Measurements from ENCODE around the gene ZNF136. TPM values are rescaled to one million over a fixed set of nuclear protein-coding genes. Genes with fewer than 3 reads are reported as not detected.

Gene ZNF136
- total RNA-seq, 4 donors from 2014 or later = 6.3 to 18.7 (median 9.1) TPM

- TF ChIP-seq POLR2AphosphoS5 (IDR thresholded peaks at IDR 0.05) (no peak), EP300 (IDR thresholded peaks at IDR 0.05; ENCODE audit: low read depth) (no peak), POLR2A (IDR thresholded peaks at IDR 0.05) (no peak), CTCF (IDR thresholded peaks at IDR 0.05) (no peak)
- Histone ChIP-seq H3K27ac (no peak overlapping the region), H3K4me3 (no peak overlapping the region), H3K27me3 (no peaks in the 10 kb centered on the region), H3K9me3 (no peaks in the 10 kb centered on the region), H3K36me3 (peaks cover 0 to 38% (median 6%) of the 10 kb centered on the region in 4 donors), H3K4me1 (no peaks in the 10 kb centered on the region)
- in situ Hi-C loops (cut with MboI; ENCODE audit: low pct_ligation_motif_present in 1 of 4, low pct_unique_long_range_greater_than_20kb in 1 of 4, low sequenced_read_pairs in 3 of 4) (no loop called here), intact Hi-C loops (cut with DNase I; ENCODE audit: low total_unique reads) (no loop called here)
- DNase-seq = no peak
- 87 to 100% methylated on average over 1 to 6 of the region's 6 CpGs for WGBS, 2 donors (ENCODE audit: low coverage in 1 of 2)
These were observed 68.1 kb downstream of the ZNF136 start for GRCh38 chr19:12230751-12231733.

GRCh38 chr19:12232961-12233360 is 70.1 kb downstream of the ZNF136 start:
- in situ Hi-C loops (cut with MboI; ENCODE audit: low pct_ligation_motif_present in 1 of 4, low pct_unique_long_range_greater_than_20kb in 1 of 4, low sequenced_read_pairs in 3 of 4) = no loop called here
- Histone ChIP-seq H3K9me3 (no peaks in the 10 kb centered on the region), H3K4me3 (no peak overlapping the region), H3K27me3 (no peaks in the 10 kb centered on the region), H3K4me1 (no peaks in the 10 kb centered on the region), H3K27ac (no peak overlapping the region), H3K36me3 (peaks cover 0 to 29% (median 5%) of the 10 kb centered on the region in 4 donors)
- DNase-seq = no peak
- TF ChIP-seq EP300 (IDR thresholded peaks at IDR 0.05; ENCODE audit: low read depth) (no peak), CTCF (IDR thresholded peaks at IDR 0.05) (no peak), POLR2A (IDR thresholded peaks at IDR 0.05) (no peak), POLR2AphosphoS5 (IDR thresholded peaks at IDR 0.05) (no peak)
- WGBS, 2 donors (ENCODE audit: low coverage in 1 of 2) = 91 to 100% methylated on average over 3 of the region's 3 CpGs
- intact Hi-C loops (cut with DNase I; ENCODE audit: low total_unique reads) = no loop called here

GRCh38 chr19:12237143-12237839 is 74.4 kb downstream of the ZNF136 start:
- H3K9me3 ChIP-seq = peaks cover 0 to 3% of the 10 kb centered on the region in 2 donors
- H3K36me3 ChIP-seq = peaks cover 0 to 35% (median 2%) of the 10 kb centered on the region in 4 donors
- no peak for DNase-seq
- H3K27ac ChIP-seq = no peak overlapping the region
- TF ChIP-seq POLR2AphosphoS5 (IDR thresholded peaks at IDR 0.05) = no peak
- intact Hi-C loops (cut with DNase I; ENCODE audit: low total_unique reads) (no loop called here), in situ Hi-C loops (cut with MboI; ENCODE audit: low pct_ligation_motif_present in 1 of 4, low pct_unique_long_range_greater_than_20kb in 1 of 4, low sequenced_read_pairs in 3 of 4) (no loop called here)
- H3K4me1 ChIP-seq = no peaks in the 10 kb centered on the region
- 96% methylated on average over 35 of the region's 37 CpGs; no CpG with 5 or more reads in 1 of the 2 donors for WGBS, 2 donors (ENCODE audit: low coverage in 1 of 2)
- H3K27me3 ChIP-seq = no peaks in the 10 kb centered on the region
- no peak overlapping the region for H3K4me3 ChIP-seq

Other genes with a start within 250 kb of the ZNF136 start
- gene ZNF700, start 238.0 kb upstream of the ZNF136 start, total RNA-seq = 10 to 100 TPM; 25.8 to 38.3 (median 29.1) TPM
- 10 to 100 TPM in 2 of 4 donors, 1 to 10 TPM in 2; 7.1 to 15.1 (median 9.5) TPM for gene ZNF763, start 198.1 kb upstream of the ZNF136 start, total RNA-seq
- gene ZNF433, start 127.4 kb upstream of the ZNF136 start, total RNA-seq = 10 to 100 TPM in 1 of 4 donors, 1 to 10 TPM in 3; 3.2 to 13.5 (median 4.7) TPM
- gene ZNF878, start 110.1 kb upstream of the ZNF136 start, total RNA-seq = under 1 TPM in 1 of 4 donors, not detected in 3; 0.32 TPM
- gene ZNF844, start 98.4 kb upstream of the ZNF136 start, total RNA-seq = 10 to 100 TPM in 3 of 4 donors, 1 to 10 TPM in 1; 8.6 to 15.3 (median 12.5) TPM
- gene ZNF20, start 22.7 kb upstream of the ZNF136 start, total RNA-seq = 1 to 10 TPM in 3 of 4 donors, under 1 TPM in 1; 0.37 to 4.8 (median 2.9) TPM
- 1 to 10 TPM in 2 of 4 donors, under 1 TPM in 1, not detected in 1; 0.60 to 2.3 (median 2.2) TPM for gene ZNF625, start 6.4 kb upstream of the ZNF136 start, total RNA-seq
- 10 to 100 TPM in 3 of 4 donors, 1 to 10 TPM in 1; 7.5 to 44.4 (median 23.5) TPM for gene ZNF44, start 131.8 kb downstream of the ZNF136 start, total RNA-seq
- gene ZNF563, start 170.5 kb downstream of the ZNF136 start, total RNA-seq = 1 to 10 TPM; 1.2 to 6.5 (median 3.4) TPM
- gene ZNF442, start 202.6 kb downstream of the ZNF136 start, total RNA-seq = 1 to 10 TPM in 1 of 4 donors, under 1 TPM in 1, not detected in 2; 0.96 to 2.2 TPM
- 1 to 10 TPM; 5.4 to 9.4 (median 7.9) TPM for gene ZNF799, start 238.2 kb downstream of the ZNF136 start, total RNA-seq

Data from transverse colon (tissue), 4 donors.